ENCODE results near the gene SLC12A5. TPM values are rescaled to one million over a fixed set of nuclear protein-coding genes. Genes with fewer than 3 reads are reported as not detected.

Gene SLC12A5
- total and polyA plus RNA-seq, 2 of the 4 experiments (the other 2 are of a cell fraction) = 2.2 TPM; not detected in 1

DNA sequence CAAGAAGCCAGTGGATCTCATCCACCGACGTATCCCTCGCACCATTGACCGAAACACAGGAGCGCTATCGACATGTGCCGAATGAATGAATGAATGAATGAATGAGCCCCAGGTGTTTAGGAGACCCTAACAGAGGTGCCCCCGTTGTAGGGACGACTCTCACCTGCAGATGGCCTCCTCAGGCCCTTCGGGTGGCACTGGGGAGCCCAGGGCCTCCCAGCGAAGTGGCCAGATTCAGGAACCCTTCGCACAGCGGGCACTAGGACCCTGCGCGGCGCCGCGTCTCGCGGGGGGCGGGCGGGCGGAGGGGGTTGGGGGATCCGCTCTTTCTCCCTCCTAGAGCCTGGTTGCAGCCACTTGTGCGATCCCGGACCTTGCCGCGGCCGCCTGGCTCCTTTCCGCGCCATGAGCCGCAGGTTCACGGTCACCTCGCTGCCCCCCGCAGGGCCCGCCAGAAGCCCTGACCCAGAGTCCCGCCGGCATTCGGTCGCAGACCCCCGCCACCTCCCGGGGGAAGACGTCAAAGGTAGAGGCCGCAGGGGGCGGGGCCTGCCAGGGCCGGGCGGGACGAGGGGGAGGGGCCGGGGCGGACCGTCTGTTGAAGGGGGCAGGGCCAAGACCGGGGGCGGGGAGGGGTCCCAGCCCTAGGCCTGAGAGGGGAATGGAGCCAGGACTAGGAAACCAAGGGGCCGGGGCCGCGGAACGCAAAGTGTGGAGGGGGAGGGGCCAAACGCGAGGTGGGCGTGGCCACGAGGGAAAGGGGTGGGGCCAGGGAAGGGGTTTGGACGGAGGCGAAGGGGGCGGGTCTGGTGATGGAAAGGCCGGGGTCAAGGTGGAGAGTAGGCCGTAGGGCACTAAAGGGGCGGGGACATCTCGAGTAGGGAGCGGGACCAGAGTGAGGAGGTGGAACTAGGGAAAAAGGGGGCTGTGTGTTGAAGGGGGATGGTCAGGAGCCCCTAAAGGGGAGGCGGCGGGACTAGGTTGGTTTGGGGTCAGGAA lies 7.4 kb upstream of the SLC12A5 start (continued):
- TF ChIP-seq, protein P1, sequence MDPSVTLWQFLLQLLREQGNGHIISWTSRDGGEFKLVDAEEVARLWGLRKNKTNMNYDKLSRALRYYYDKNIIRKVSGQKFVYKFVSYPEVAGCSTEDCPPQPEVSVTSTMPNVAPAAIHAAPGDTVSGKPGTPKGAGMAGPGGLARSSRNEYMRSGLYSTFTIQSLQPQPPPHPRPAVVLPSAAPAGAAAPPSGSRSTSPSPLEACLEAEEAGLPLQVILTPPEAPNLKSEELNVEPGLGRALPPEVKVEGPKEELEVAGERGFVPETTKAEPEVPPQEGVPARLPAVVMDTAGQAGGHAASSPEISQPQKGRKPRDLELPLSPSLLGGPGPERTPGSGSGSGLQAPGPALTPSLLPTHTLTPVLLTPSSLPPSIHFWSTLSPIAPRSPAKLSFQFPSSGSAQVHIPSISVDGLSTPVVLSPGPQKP (IDR thresholded peaks at IDR 0.05; ENCODE audit: borderline replicate concordance, low read depth, low read length) = no peak
- no peak for TF ChIP-seq MAFK (IDR thresholded peaks at IDR 0.05; ENCODE audit: low read depth, low read length)
